Ectodermal cell (in vitro differentiated cells): ENCODE measurements around the gene LDLRAD4.

Experiments
- H3K27ac ChIP-seq: 2 replicates; pipeline ENCODE4 v1.7.0; 2013; ENCODE audit warnings: mild to moderate bottlenecking, low read depth, low read length; ENCODE audit not compliant: insufficient read depth, poor library complexity, severe bottlenecking
- H3K27me3 ChIP-seq: 2 replicates; pipeline ENCODE4 v1.7.0; 2013; ENCODE audit warnings: mild to moderate bottlenecking, low read length; ENCODE audit not compliant: insufficient read depth, control insufficient read depth, poor library complexity, severe bottlenecking
- H3K36me3 ChIP-seq: one replicate; pipeline ENCODE4 v1.7.0; 2013; ENCODE audit warnings: low read length; ENCODE audit not compliant: control insufficient read depth, insufficient read depth
- H3K4me1 ChIP-seq: one replicate; pipeline ENCODE4 v1.7.0; 2013; ENCODE audit warnings: low read length; ENCODE audit not compliant: control insufficient read depth, insufficient read depth
- H3K4me3 ChIP-seq: 2 replicates; pipeline ENCODE4 v1.7.0; 2013; ENCODE audit warnings: low read depth, low read length, control low read depth; ENCODE audit not compliant: insufficient read depth
- H3K9me3 ChIP-seq: 2 replicates; pipeline ENCODE4 v1.7.0; 2013; ENCODE audit warnings: mild to moderate bottlenecking, low read length, moderate library complexity; ENCODE audit not compliant: control insufficient read depth
- WGBS, 2 experiments: methylation state at CpG; one replicate each; pipeline ENCODE4 v1.1.7; 2013; ENCODE audit warnings: missing lambda C conversion rate in 2 of 2; 5-methylcytosine and 5-hydroxymethylcytosine counted together

The LDLRAD4 gene

GRCh38 chr18:13441736-13442135, 223.2 kb downstream of the LDLRAD4 start:
- no peaks in the 10 kb centered on the region for H3K9me3 ChIP-seq
- H3K4me3 ChIP-seq: no peak overlapping the region
- WGBS, 2 experiments: 78 to 85% methylated on average over 2 to 3 of the region's 3 CpGs
- H3K36me3 ChIP-seq: no peaks in the 10 kb centered on the region
- no peak overlapping the region for H3K27ac ChIP-seq
- peaks cover 32% of the 10 kb centered on the region for H3K27me3 ChIP-seq
- peaks cover 8% of the 10 kb centered on the region for H3K4me1 ChIP-seq

- Histone ChIP-seq H3K4me1 (peaks cover 14% of the 10 kb centered on the region), H3K27ac (no peak overlapping the region), H3K4me3 (no peak overlapping the region), H3K27me3 (peaks cover 37% of the 10 kb centered on the region), H3K9me3 (no peaks in the 10 kb centered on the region), H3K36me3 (no peaks in the 10 kb centered on the region)
- 87 to 88% methylated on average over 17 of the region's 17 CpGs for WGBS, 2 experiments
Measured at GRCh38 chr18:13442451-13442850, 223.9 kb downstream of the LDLRAD4 start.

- Histone ChIP-seq H3K27me3 (peaks cover 48% of the 10 kb centered on the region), H3K4me3 (no peak overlapping the region), H3K36me3 (no peaks in the 10 kb centered on the region), H3K4me1 (peaks cover 20% of the 10 kb centered on the region), H3K9me3 (no peaks in the 10 kb centered on the region), H3K27ac (no peak overlapping the region)
- 59 to 68% methylated on average over 10 to 14 of the region's 14 CpGs for whole genome bisulfite sequencing, 2 experiments
Measured at GRCh38 chr18:13443552-13443951, 225.0 kb downstream of the LDLRAD4 start.

- Histone ChIP-seq H3K9me3 (no peaks in the 10 kb centered on the region), H3K27me3 (peaks cover 59% of the 10 kb centered on the region), H3K36me3 (no peaks in the 10 kb centered on the region), H3K27ac (no peak overlapping the region), H3K4me3 (no peak overlapping the region), H3K4me1 (peaks cover 20% of the 10 kb centered on the region)
- WGBS, 2 experiments: 89 to 97% methylated on average over 7 to 8 of the region's 8 CpGs
Measured at GRCh38 chr18:13444430-13445240, 226.1 kb downstream of the LDLRAD4 start.

- no peaks in the 10 kb centered on the region for H3K36me3 ChIP-seq
- H3K4me1 ChIP-seq: peaks cover 20% of the 10 kb centered on the region
- H3K9me3 ChIP-seq: no peaks in the 10 kb centered on the region
- WGBS, 2 experiments: 69 to 71% methylated on average over 6 of the region's 6 CpGs
- H3K27me3 ChIP-seq: peaks cover 62% of the 10 kb centered on the region
- H3K4me3 ChIP-seq: no peak overlapping the region
- no peak overlapping the region for H3K27ac ChIP-seq
Measured at GRCh38 chr18:13445241-13445897, 226.8 kb downstream of the LDLRAD4 start.

- H3K27me3 ChIP-seq: peaks cover 69% of the 10 kb centered on the region
- peaks cover 20% of the 10 kb centered on the region for H3K4me1 ChIP-seq
Measured at GRCh38 chr18:13446024-13446423, 227.5 kb downstream of the LDLRAD4 start.

GRCh38 chr18:13446610-13447461, 228.3 kb downstream of the LDLRAD4 start:
- 6 to 8% methylated on average over 22 of the region's 22 CpGs for WGBS, 2 experiments
- Histone ChIP-seq H3K4me3 (no peak overlapping the region), H3K27me3 (peaks cover 77% of the 10 kb centered on the region), H3K9me3 (no peaks in the 10 kb centered on the region), H3K36me3 (no peaks in the 10 kb centered on the region), H3K4me1 (peaks cover 24% of the 10 kb centered on the region), H3K27ac (no peak overlapping the region)

More at GRCh38 chr18:13446024-13446423, 227.5 kb downstream of the LDLRAD4 start:
- Histone ChIP-seq H3K4me3 (no peak overlapping the region), H3K9me3 (no peaks in the 10 kb centered on the region), H3K36me3 (no peaks in the 10 kb centered on the region), H3K27ac (no peak overlapping the region)
- WGBS, 2 experiments: 80 to 86% methylated on average over 6 of the region's 6 CpGs

- Histone ChIP-seq H3K27me3 (peaks cover 86% of the 10 kb centered on the region), H3K4me1 (peaks cover 29% of the 10 kb centered on the region), H3K36me3 (no peaks in the 10 kb centered on the region), H3K27ac (no peak overlapping the region), H3K9me3 (no peaks in the 10 kb centered on the region), H3K4me3 (no peak overlapping the region)
- 31 to 33% methylated on average over 22 of the region's 22 CpGs for WGBS, 2 experiments
Measured at GRCh38 chr18:13447621-13448334, 229.2 kb downstream of the LDLRAD4 start.

- Histone ChIP-seq H3K27me3 (peaks cover 88% of the 10 kb centered on the region), H3K4me1 (peaks cover 33% of the 10 kb centered on the region), H3K27ac (no peak overlapping the region), H3K9me3 (no peaks in the 10 kb centered on the region), H3K36me3 (no peaks in the 10 kb centered on the region), H3K4me3 (no peak overlapping the region)
- 84% methylated on average over 19 of the region's 19 CpGs for WGBS, 2 experiments
Measured at GRCh38 chr18:13448335-13448795, 229.8 kb downstream of the LDLRAD4 start.
